Muscle layer of colon (tissue), 2 donors: ENCODE measurements around the gene RASAL3.

ENCODE experiments used
- H3K27ac ChIP-seq: one replicate; pipeline ENCODE4 v1.7.0; 2013; ENCODE audit warnings: low read depth, mild to moderate bottlenecking, low read length, moderate library complexity
- H3K27me3 ChIP-seq, 2 donors: one replicate each; pipeline ENCODE4 v1.7.0; 2013; ENCODE audit warnings: low read length in 2 of 2, mild to moderate bottlenecking in 2 of 2; ENCODE audit not compliant: insufficient read depth in 2 of 2, control insufficient read depth in 1 of 2
- H3K36me3 ChIP-seq: one replicate; pipeline ENCODE4 v1.7.0; 2013; ENCODE audit warnings: mild to moderate bottlenecking, low read length; ENCODE audit not compliant: insufficient read depth
- H3K4me1 ChIP-seq: one replicate; pipeline ENCODE4 v1.7.0; 2013; ENCODE audit warnings: mild to moderate bottlenecking, low read length; ENCODE audit not compliant: insufficient read depth
- H3K4me3 ChIP-seq, 2 donors: one replicate each; pipeline ENCODE4 v1.7.0; 2013; ENCODE audit warnings: low read length in 2 of 2, low read depth in 1 of 2, mild to moderate bottlenecking in 1 of 2, moderate library complexity in 1 of 2
- H3K9ac ChIP-seq: one replicate; pipeline ENCODE4 v1.7.0; 2013; ENCODE audit warnings: low read length
- H3K9me3 ChIP-seq: one replicate; pipeline ENCODE4 v1.7.0; 2013; ENCODE audit warnings: mild to moderate bottlenecking, low read length
- donor health status: abdominal sarcoma.
- donor health status: Adenocarcinoma of cecum.

The RASAL3 gene

DNA sequence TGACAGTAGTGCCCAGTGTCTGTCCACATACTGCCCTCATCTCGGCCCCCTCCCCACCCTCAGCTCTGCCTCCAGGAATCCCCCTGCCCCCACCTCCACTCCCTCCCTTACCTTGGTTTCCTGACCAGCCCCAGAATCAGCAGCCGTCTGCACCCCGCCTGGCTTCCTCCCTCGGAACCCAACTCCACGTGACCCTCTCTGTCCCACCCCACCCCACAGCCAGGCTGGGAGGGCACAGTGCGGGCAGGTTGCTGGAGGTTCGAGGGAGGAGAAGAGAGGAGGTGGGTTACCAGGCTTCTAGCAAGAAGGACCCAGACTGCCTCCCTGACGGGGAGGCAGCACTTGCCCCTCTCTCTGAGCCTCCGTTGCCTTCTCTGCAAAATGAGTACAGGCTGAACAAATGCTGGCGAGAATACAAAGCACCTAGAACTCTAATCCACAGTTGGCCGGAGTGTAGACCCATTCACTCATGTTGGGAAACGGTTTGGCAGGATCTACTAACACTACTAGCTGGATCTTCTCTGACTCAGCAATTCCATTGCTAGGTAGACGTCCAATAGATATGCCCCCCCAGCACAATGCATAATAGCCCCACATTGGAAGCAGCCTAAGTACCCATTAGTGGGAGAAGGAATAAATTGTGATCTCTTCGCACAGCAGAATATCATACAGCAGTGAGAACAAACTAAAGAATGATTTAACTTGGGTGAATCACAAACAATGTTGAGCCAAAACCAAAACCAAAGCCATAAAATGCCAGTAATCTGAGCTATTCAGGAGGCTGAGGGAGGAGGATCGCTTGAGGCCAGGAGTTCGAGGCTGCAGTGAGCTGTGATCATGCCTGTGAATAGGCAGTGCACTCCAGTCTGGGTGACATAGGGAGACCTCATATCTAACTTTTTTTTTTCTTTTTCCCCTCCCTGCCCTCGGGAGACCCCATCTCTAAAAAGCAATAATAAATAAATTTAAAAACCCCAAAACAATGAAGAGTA lies at the start of gene RASAL3:
Gene RASAL3 (minus strand): TSS at position 151 of the 992 bp plus-strand sequence. CDS start 186 bp downstream, outside the sequence.
- Histone ChIP-seq H3K9ac (no peak within 1 kb of the TSS), H3K36me3 (no peaks in the 10 kb centered on the region), H3K4me1 (no peaks in the 10 kb centered on the region), H3K4me3 (no peak within 1 kb of the TSS), H3K27me3 (peaks cover 17 to 30% of the 10 kb centered on the region in 2 donors), H3K27ac (no peak within 1 kb of the TSS), H3K9me3 (no peaks in the 10 kb centered on the region)

DNA sequence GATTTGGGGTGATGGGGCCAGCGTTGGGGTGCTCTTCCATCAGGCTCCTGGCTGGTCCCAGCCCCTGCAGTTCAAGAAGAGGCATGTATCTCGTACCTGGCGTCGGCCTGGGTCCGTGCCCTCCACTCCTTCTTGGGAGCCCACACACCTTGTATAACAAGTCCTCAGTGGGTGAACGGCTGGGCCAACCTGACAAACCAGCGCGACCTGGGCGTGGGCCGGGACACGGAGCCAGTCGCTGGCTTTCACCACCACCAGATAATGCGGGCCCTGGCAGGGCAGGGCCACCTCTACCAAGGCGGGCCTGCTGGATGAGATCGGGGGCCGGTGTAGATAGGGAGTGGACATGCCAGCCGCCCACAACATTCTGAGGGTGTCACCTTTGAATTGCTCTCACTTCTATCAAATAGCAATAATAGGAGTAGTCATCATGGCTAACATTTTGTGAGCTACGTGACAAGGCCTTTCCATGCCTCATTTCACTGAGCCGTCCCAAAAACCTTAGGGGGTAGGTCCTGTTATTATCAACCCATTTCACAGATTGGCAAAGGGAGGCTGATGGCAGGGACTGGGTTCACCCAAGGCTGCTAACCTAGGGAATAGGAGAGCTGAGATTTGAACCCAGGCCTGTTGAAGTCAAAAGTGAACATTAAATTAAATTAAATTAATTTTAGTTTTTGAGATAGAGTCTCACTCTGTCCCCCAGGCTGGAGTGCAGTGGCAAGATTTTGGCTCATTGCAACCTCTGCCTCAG lies 47.5 kb upstream of the RASAL3 start:
- Histone ChIP-seq H3K9me3 (no peaks in the 10 kb centered on the region), H3K4me1 (no peaks in the 10 kb centered on the region), H3K4me3 (no peak overlapping the region), H3K36me3 (no peaks in the 10 kb centered on the region), H3K27me3 (peaks cover 6 to 22% of the 10 kb centered on the region in 2 donors), H3K9ac (no peak overlapping the region), H3K27ac (no peak overlapping the region)

DNA sequence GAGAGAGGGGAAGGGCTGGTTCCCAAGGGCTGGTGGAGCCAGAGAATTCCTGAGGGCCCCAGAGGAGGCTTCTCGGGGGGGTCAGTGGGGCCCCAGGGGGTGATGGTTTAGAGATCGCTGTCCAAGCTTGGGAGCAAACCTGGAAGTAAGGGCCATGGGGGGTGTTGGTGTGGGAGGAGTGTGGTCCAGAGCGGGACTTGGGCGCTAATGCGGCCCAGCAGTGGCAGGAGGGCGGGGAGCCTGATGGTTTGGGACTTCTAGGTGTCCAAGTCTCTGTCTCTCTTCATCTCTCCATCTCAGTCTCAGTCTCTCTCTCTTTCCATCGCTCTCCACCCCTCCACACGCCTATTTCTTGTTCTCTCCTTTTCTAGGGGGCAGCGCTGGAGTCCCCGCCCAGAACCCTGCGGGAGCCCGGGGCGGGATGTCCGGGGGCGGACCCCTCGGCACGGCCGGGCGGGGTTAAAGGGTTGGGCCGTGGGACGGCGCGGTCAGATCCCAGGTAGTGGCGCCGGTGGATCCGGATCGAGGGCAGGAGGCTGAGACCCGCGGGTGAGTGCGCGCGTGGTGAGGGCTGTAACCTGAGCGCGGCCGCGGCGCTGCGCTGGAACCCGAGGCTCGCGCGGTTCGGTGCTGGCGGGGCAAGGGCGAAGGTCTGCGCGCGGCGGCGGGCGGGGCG lies 43.8 kb upstream of the RASAL3 start, which contains the start of gene CYP4F22:
Gene CYP4F22 (plus strand): TSS at position 491 of the 676 bp plus-strand sequence. CDS start 16,812 bp downstream, outside the sequence.
- no peaks in the 10 kb centered on the region for H3K4me1 ChIP-seq
- peaks cover 6 to 31% of the 10 kb centered on the region in 2 donors for H3K27me3 ChIP-seq
- no peak within 1 kb of the TSS for H3K4me3 ChIP-seq
- H3K9me3 ChIP-seq: no peaks in the 10 kb centered on the region
- H3K9ac ChIP-seq: no peak within 1 kb of the TSS
- H3K36me3 ChIP-seq: no peaks in the 10 kb centered on the region
- H3K27ac ChIP-seq: no peak within 1 kb of the TSS

DNA sequence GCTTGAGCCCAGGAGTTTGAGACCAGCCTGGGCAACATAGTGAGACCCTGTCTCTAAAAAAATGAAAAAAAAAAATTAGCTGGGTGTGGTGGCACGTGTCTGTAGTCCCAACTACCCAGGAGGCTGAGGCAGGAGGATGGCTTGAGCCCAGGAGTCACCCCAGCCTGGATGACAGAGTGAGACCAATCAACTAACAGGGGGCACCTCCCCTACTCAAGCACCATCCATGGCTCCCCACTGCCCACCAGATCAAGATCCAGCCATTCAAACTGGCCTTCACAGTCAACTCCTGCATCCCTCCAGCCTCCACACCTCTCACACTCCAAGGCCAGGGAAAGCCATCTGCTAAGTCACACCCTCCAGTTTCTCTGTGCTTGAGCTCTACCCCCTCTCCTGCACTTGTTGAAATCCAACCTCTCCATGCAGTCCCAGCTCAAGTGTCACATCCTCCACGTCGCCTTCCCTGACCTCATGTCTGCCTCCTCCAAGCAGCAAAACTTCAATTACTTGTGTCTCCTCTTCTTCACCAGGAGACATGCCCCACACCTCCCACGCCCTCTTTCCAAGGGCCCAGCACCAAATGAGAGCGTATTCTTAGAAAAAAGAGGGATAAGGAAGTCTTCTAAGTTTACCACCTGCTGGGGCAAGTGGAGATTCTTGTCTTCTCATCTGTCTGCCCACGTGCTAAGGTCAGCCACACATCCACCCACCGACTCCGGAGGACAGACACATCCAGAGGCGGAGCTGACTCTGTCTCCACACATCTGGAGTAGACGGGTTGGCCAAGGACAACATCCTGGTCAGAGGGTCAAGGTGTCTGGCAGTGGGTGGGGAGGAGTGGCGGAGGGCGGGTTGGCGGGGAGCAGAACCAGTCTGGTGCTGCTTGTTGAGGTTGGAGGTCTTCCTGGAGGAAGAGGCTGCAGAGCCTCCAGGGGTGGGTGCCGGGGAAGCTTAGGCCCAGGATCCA lies 43.0 kb upstream of the RASAL3 start:
- H3K4me3 ChIP-seq: no peak overlapping the region
- no peaks in the 10 kb centered on the region for H3K4me1 ChIP-seq
- no peaks in the 10 kb centered on the region for H3K36me3 ChIP-seq
- peaks cover 6 to 31% of the 10 kb centered on the region in 2 donors for H3K27me3 ChIP-seq
- no peaks in the 10 kb centered on the region for H3K9me3 ChIP-seq
- H3K9ac ChIP-seq: no peak overlapping the region
- H3K27ac ChIP-seq: no peak overlapping the region

DNA sequence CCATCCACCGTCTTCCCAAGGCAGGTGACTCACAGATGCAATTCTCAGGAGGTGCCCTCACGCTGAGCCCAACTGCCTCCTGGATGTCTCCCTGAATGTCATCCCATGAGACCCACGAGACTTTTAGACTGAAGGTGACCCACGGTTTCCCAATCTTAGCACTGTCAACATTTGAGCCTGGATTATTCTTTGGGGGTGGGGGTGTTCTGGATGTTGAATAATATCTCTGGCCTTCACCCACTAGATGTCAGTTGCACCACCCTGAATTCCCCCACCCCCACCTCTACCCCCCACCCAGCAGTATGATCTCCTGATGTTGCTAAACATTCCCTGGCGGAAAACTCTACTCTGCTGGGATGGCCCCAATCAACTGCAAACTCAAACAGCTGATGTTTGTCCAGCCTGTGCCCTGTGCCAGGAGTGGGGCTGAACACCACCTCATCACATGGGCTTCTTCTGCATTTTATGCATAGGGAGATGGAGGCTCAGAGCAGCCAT lies 41.8 kb upstream of the RASAL3 start:
- Histone ChIP-seq H3K4me1 (no peaks in the 10 kb centered on the region), H3K36me3 (no peaks in the 10 kb centered on the region), H3K27ac (no peak overlapping the region), H3K4me3 (no peak overlapping the region), H3K9me3 (no peaks in the 10 kb centered on the region), H3K9ac (no peak overlapping the region), H3K27me3 (peaks cover 6 to 31% of the 10 kb centered on the region in 2 donors)

DNA sequence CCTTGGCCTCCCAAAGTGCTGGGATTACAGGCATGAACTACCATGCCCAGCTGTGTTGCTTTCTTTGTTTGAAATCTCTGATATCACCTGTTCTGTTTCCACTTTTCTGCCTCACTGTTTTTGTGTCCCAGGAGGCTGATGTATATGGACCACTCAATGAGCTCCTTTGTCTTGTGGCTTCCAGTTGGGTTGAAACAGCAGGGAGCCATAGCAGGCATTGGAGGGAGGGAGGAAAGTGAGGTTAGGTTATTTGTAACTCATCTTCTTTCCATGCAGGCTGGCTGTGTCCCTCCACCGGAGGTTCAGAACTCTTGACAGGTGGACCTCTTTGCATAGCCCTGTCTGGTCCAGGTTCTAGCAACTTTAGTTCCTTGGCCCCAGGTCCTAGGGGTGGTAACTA lies 37.9 kb upstream of the RASAL3 start:
- H3K36me3 ChIP-seq: no peaks in the 10 kb centered on the region
- no peak overlapping the region for H3K4me3 ChIP-seq
- no peak overlapping the region for H3K27ac ChIP-seq
- no peak overlapping the region for H3K9ac ChIP-seq
- no peaks in the 10 kb centered on the region for H3K9me3 ChIP-seq
- peaks cover 2 to 15% of the 10 kb centered on the region in 2 donors for H3K27me3 ChIP-seq
- H3K4me1 ChIP-seq: no peaks in the 10 kb centered on the region

DNA sequence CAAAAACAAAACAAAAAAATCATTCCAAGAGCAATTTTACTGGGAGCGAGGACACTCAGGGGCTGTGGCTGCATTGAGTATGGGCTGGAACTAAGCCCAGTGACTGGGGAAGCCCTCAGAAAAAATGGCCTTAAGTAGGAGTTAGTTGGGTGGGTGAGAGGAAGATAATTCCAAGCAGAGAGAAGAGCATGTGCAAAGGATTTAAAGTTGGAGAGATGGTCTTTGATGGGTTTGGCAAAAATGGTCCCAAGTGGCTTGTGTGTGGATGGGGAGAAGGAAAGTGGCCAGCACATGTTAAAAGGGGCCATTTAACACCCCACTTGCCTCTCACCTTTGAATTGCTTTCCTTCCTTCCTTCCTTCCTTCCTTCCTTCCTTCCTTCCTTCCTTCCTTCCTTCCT lies 37.3 kb upstream of the RASAL3 start:
- H3K27me3 ChIP-seq: peaks cover 0 to 14% of the 10 kb centered on the region in 2 donors
- no peak overlapping the region for H3K9ac ChIP-seq
- H3K36me3 ChIP-seq: no peaks in the 10 kb centered on the region
- no peak overlapping the region for H3K4me3 ChIP-seq
- H3K9me3 ChIP-seq: no peaks in the 10 kb centered on the region
- no peak overlapping the region for H3K27ac ChIP-seq
- H3K4me1 ChIP-seq: no peaks in the 10 kb centered on the region

DNA sequence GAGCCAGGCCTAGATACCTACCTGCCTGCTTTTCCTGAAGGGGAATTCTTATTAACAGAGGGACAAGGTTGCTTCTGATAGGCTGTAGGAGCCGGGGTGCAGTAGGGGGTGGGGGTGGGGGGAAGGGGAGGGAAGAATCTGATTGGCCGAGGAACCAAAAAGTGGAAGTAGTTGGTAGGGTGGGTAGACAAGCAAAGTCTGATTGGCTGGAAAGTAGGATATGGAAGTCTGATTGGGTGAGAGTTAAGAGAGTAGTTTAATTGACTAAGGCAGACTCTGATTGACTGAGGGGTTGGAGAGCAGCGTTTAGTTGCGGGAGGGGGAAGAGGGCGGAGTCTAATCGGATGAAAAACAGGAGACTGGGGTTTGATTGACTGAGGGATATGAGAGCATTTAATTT lies 34.6 kb upstream of the RASAL3 start:
- Histone ChIP-seq H3K9me3 (no peaks in the 10 kb centered on the region), H3K36me3 (no peaks in the 10 kb centered on the region), H3K4me1 (no peaks in the 10 kb centered on the region), H3K4me3 (no peak overlapping the region), H3K9ac (no peak overlapping the region), H3K27me3 (peaks cover 0 to 6% of the 10 kb centered on the region in 2 donors), H3K27ac (no peak overlapping the region)

DNA sequence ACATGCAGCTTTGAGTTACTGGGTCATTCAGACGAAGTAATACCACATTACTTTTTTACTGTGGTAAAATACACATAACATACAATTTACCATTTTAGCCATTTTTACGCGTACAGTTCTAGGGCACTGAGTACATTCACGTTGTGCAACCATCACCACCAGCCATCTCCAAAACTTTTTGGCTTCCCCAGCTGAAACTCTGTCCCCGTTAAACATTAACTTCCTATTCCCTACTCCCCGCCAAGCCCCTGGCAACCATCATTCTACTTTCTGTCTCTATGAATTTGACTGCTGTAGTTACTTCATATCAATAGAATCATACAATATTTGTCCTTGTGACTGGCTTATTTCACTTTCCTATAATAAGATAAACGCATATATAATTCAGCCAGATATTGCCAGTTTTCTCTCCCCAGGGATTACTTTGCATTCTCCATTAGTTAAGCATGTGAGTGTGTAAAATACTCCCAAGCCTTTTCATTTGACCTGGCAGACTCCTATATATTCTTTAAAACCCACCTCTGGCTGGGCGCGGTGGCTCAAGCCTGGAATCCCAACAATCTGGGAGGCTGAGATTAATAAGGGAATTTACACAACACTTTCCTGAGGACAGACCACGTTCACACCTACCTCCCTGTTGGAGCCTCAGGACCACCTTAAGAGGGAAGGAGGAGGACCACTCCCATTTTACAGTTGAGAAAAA lies 34.0 kb upstream of the RASAL3 start:
- H3K9ac ChIP-seq: no peak overlapping the region
- H3K27ac ChIP-seq: no peak overlapping the region
- no peaks in the 10 kb centered on the region for H3K4me1 ChIP-seq
- H3K27me3 ChIP-seq: peaks cover 0 to 6% of the 10 kb centered on the region in 2 donors
- H3K36me3 ChIP-seq: no peaks in the 10 kb centered on the region
- no peak overlapping the region for H3K4me3 ChIP-seq
- no peaks in the 10 kb centered on the region for H3K9me3 ChIP-seq

DNA sequence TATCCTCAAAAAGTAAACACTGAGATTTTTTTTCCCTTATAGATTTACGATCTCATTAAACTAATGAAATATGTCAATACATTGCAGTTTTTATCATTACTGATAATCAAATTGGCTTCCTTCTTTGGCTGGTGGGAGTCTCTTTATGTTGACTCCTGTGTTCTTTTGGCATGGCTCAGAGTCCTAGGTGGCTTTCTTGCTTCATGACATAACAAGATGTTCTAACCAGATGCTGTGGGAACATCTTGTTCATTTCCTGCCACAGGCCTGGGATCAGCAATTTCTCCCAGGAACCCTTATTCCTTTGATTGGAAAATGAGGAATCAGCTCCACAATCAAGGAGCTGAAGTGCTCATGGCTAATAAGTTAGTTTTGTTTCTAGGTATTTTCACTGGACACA lies 30.8 kb upstream of the RASAL3 start:
- Histone ChIP-seq H3K4me3 (no peak overlapping the region), H3K4me1 (no peaks in the 10 kb centered on the region), H3K9ac (no peak overlapping the region), H3K36me3 (no peaks in the 10 kb centered on the region), H3K27me3 (no peaks in the 10 kb centered on the region), H3K9me3 (no peaks in the 10 kb centered on the region), H3K27ac (no peak overlapping the region)
